Esophagus squamous epithelium (tissue), 5 donors: ENCODE data around the gene LSM4. TPM values are rescaled to one million over a fixed set of nuclear protein-coding genes. Genes with fewer than 3 reads are reported as not detected.

Experiments used
- DNase-seq: peaks from one replicate; lab custom pipeline; 2025; lab: John Stamatoyannopoulos, UW
- H3K27ac ChIP-seq, 4 donors: fragments of 200-600 bp; sonication (generic); one replicate each; pipeline ENCODE4 v1.5.1; 2016 to 2019; ENCODE audit warnings: mild to moderate bottlenecking in 1 of 4
- H3K27me3 ChIP-seq, 4 donors: fragments of 200-600 bp; sonication (generic); 1 replicate in 3 of 4; 2 replicates in 1 of 4; pipeline versions ENCODE4 v1.5.1 to v1.6.0; 2017 to 2021; ENCODE audit warnings: antibody characterized with exemption in 1 of 4
- H3K36me3 ChIP-seq, 3 donors: fragments of 200-600 bp; sonication (generic); one replicate each; pipeline ENCODE4 v1.5.1; 2016 to 2019
- H3K4me1 ChIP-seq, 3 donors: fragments of 200-600 bp; sonication (generic); one replicate each; pipeline ENCODE4 v1.5.1; 2017 to 2019
- H3K4me3 ChIP-seq, 4 donors: fragments of 200-600 bp; sonication (generic); 1 replicate in 3 of 4; 2 replicates in 1 of 4; pipeline ENCODE4 v1.5.1; 2016 to 2019; ENCODE audit warnings: mild to moderate bottlenecking in 2 of 4, moderate library complexity in 1 of 4
- H3K9me3 ChIP-seq, 3 donors: fragments of 200-600 bp; sonication (generic); one replicate each; pipeline ENCODE4 v1.5.1; 2016 to 2019
- POLR2A ChIP-seq, 4 donors: fragments of 450-650 bp; IDR thresholded peaks; one replicate each; pipeline ENCODE4 v1.6.1; 2017; ENCODE audit warnings: antibody characterized with exemption in 4 of 4, mild to moderate bottlenecking in 4 of 4, moderate library complexity in 3 of 4
- WGBS, 2 donors: methylation state at CpG; one replicate each; pipeline ENCODE4 v1.1.5; 2018; 5-methylcytosine and 5-hydroxymethylcytosine counted together
- intact Hi-C: fragments of 100-400 bp; cut with DNase I; formaldehyde crosslinking; loops from one replicate; pipeline ENCODE4 v1.15.0; 2022
- total RNA-seq, 4 donors: library from RNA; depleted of rRNA; stranded (reverse); fragments of >200 nt; gene quantifications; one replicate each; pipeline ENCODE4 v1.1.0, GENCODE V29; 2016
- TF ChIP-seq, protein P1 (sequence below), 6 experiments: fragments of 450-650 bp in 4 of 6; fragments of 200-600 bp in 2 of 6; sonication (generic) in 2 of 6; IDR thresholded peaks; one replicate each; pipeline ENCODE4 v1.5.1; 2016 to 2019; ENCODE audit warnings: antibody characterized with exemption in 6 of 6, mild to moderate bottlenecking in 4 of 6, moderate library complexity in 4 of 6
- donor health status: DM: yes; HTN: yes; CAD: no.

LSM4 gene
- total RNA-seq, 4 donors from 2014 or later: 97.3 to 228 (median 137) TPM

DNA sequence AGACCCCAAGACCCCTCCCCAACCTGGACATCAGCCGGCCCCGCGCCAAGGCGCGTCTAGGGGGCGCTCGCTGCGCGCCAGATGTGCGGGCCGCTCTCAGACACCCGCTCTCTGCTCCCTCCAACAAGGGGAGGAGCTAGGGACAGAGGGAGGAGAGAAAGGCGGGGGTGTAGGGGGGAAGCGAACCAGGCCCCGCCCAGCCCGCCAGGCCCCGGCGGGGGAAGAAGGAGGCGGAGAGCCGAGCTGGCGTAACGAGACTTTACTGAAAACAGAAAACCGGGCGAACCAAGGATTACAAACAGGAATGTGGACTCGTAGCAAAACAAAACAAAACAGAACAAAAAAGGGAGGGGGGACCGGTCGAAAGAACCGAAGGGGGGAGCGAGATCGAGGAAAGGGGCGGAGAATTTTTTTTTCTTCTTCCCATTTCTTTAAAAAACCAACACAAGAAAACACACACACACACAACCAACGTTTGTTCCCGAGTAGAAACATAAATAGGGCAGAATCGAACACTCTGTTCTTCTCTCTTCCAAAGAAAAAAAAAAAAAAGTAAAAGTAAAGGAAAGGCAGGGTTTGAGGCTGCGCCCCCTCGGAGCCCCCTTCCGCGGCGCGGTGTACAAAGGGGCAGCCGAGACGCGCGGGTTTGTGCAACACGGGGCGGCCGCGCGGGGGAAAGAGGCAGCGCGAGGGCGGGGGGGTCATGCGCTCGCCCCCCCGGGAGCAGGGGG, 43.2 kb downstream of the LSM4 start:
- WGBS, 2 donors: 0 to 1% methylated on average over 40 to 41 of the region's 55 CpGs

DNA sequence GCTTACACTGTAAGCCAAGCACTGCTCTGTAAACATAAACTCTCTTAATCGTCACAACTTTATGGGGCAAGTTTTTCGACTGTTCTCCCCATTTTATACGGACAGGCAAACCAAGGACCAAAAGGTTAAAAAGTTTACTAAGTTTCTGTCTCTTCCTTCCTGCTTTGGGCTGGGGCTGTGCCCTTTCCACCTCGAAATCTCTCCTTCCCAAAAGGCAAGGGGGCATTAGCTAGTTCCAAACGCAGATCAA, 43.7 kb downstream of the LSM4 start:
- peaks cover 0 to 28% (median 6%) of the 10 kb centered on the region in 3 donors for H3K36me3 ChIP-seq
- intact Hi-C loops: no loop called here
- no peaks in the 10 kb centered on the region for H3K9me3 ChIP-seq
- H3K4me3 ChIP-seq: peak overlapping the region; percentile 85 to 99 (median 96)
- 0% methylated on average over 4 to 5 of the region's 5 CpGs for WGBS, 2 donors
- TF ChIP-seq, protein P1, sequence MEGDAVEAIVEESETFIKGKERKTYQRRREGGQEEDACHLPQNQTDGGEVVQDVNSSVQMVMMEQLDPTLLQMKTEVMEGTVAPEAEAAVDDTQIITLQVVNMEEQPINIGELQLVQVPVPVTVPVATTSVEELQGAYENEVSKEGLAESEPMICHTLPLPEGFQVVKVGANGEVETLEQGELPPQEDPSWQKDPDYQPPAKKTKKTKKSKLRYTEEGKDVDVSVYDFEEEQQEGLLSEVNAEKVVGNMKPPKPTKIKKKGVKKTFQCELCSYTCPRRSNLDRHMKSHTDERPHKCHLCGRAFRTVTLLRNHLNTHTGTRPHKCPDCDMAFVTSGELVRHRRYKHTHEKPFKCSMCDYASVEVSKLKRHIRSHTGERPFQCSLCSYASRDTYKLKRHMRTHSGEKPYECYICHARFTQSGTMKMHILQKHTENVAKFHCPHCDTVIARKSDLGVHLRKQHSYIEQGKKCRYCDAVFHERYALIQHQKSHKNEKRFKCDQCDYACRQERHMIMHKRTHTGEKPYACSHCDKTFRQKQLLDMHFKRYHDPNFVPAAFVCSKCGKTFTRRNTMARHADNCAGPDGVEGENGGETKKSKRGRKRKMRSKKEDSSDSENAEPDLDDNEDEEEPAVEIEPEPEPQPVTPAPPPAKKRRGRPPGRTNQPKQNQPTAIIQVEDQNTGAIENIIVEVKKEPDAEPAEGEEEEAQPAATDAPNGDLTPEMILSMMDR (IDR thresholded peaks at IDR 0.05): no peak
- TF ChIP-seq POLR2A (IDR thresholded peaks at IDR 0.05): no peak
- H3K4me1 ChIP-seq: peaks cover 33 to 68% (median 50%) of the 10 kb centered on the region in 3 donors
- no peaks in the 10 kb centered on the region for H3K27me3 ChIP-seq
- DNase-seq: no peak
- H3K27ac ChIP-seq: peak overlapping the region; percentile 100

More for the DNA sequence above, 43.2 kb downstream of the LSM4 start:
- TF ChIP-seq, protein P1 (IDR thresholded peaks at IDR 0.05): peak; percentile 75 to 95 (median 88)
- TF ChIP-seq POLR2A (IDR thresholded peaks at IDR 0.05): peak in 3 of 4 donors; percentile 73 to 96 (median 89)
- Histone ChIP-seq H3K27ac (peak overlapping the region; percentile 100), H3K36me3 (peaks cover 0 to 28% (median 6%) of the 10 kb centered on the region in 3 donors), H3K27me3 (no peaks in the 10 kb centered on the region), H3K4me1 (peaks cover 28 to 68% (median 45%) of the 10 kb centered on the region in 3 donors), H3K9me3 (no peaks in the 10 kb centered on the region), H3K4me3 (peak overlapping the region; percentile 85 to 99 (median 96))
- peak; percentile 67 for DNase-seq
- intact Hi-C loops: loop anchor here (2.0 kb wide), 1 partner anchor 43 kb away; the partner anchor contains the start of gene LSM4

DNA sequence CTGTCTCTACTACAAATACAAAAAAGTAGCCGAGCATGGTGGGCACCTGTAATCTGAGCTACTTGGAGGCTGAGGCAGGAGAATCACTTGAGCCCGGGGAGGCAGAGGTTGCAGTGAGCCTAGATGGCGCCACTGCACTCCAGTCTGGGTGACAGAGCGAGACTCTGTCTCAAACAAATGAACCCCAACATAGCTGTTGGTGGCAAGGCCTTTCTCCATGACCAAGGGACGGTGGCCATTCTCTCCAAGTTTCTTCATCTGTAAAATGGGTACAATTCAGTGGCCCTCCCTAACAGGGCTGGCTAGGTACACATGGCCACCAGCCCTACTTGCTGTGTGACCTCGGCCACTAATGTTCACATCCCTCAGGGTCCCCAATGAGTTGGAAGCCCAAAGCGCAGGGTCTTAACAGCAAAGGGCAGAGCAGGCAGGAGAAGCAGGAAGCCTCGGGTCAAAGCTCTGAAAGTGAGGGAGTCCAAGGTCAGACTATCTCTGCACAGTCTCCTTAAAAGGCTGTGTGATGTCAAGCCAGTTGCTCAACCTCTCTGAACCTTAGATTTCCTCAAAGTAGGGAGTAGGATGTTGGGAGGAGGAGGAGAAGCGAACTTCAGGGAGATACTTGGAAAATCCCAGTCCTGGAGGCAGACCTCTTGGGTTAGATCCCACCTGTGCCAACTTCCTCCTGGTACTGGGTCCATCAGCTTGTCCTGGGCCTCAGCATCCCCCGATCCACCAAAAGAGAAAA, 44.2 kb downstream of the LSM4 start:
- intact Hi-C loops: no loop called here
- Histone ChIP-seq H3K9me3 (no peaks in the 10 kb centered on the region), H3K4me3 (peak overlapping the region; percentile 85 to 99 (median 96)), H3K27me3 (no peaks in the 10 kb centered on the region), H3K36me3 (peaks cover 0 to 28% (median 6%) of the 10 kb centered on the region in 3 donors), H3K4me1 (peaks cover 35 to 73% (median 51%) of the 10 kb centered on the region in 3 donors), H3K27ac (peak overlapping the region; percentile 100)
- WGBS, 2 donors: 55 to 63% methylated on average over 7 to 10 of the region's 10 CpGs
- DNase-seq: no peak
- no peak for TF ChIP-seq POLR2A (IDR thresholded peaks at IDR 0.05)
- TF ChIP-seq, protein P1 (IDR thresholded peaks at IDR 0.05): no peak

DNA sequence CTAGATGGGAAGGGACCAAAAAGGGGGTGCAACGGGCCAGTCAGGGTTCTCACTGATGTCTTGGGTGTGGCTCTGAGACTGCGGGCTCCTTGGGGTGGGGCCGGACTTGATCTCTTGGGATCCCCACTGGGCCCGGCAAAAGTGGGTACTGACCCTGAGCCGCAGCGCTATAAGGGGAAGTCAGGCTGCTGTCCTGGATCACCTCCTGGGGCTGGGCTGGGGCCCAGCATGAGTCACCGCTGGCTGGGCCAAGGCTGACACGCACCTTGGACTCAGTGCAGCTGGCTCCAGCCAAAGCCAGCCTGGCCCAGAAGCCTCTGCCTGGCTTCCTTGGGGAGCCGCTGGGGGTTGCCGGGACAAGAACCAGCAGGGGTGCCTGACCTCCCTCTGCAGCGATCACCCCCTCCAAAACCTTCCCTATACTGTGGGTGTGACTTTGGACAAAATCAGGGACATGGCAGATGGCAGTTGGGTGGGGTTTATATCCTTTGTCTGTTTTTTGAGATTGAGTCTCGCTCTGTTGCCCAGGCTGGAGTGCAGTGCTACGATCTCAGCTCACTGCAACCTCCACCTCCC, 48.0 kb downstream of the LSM4 start:
- DNase-seq: no peak
- Histone ChIP-seq H3K4me1 (peaks cover 24 to 84% (median 38%) of the 10 kb centered on the region in 3 donors), H3K4me3 (peak overlapping the region in 1 of 4 donors; percentile 16), H3K36me3 (peaks cover 0 to 28% (median 6%) of the 10 kb centered on the region in 3 donors), H3K27ac (peak overlapping the region; percentile 62 to 84 (median 76)), H3K9me3 (no peaks in the 10 kb centered on the region), H3K27me3 (no peaks in the 10 kb centered on the region)
- intact Hi-C loops: no loop called here
- no peak for TF ChIP-seq POLR2A (IDR thresholded peaks at IDR 0.05)
- TF ChIP-seq, protein P1 (IDR thresholded peaks at IDR 0.05): peak in 2 of 6 experiments; percentile 6 to 19
- WGBS, 2 donors: 17 to 24% methylated on average over 3 to 6 of the region's 13 CpGs
